AG08396 (cell line): Measurements from ENCODE around the gene CDH3.

ENCODE experiments used
- DNase-seq: peaks from one replicate; pipeline ENCODE4 v3.0.0; 2012; ENCODE audit warnings: low spot score, mixed read lengths

CDH3 gene

DNA sequence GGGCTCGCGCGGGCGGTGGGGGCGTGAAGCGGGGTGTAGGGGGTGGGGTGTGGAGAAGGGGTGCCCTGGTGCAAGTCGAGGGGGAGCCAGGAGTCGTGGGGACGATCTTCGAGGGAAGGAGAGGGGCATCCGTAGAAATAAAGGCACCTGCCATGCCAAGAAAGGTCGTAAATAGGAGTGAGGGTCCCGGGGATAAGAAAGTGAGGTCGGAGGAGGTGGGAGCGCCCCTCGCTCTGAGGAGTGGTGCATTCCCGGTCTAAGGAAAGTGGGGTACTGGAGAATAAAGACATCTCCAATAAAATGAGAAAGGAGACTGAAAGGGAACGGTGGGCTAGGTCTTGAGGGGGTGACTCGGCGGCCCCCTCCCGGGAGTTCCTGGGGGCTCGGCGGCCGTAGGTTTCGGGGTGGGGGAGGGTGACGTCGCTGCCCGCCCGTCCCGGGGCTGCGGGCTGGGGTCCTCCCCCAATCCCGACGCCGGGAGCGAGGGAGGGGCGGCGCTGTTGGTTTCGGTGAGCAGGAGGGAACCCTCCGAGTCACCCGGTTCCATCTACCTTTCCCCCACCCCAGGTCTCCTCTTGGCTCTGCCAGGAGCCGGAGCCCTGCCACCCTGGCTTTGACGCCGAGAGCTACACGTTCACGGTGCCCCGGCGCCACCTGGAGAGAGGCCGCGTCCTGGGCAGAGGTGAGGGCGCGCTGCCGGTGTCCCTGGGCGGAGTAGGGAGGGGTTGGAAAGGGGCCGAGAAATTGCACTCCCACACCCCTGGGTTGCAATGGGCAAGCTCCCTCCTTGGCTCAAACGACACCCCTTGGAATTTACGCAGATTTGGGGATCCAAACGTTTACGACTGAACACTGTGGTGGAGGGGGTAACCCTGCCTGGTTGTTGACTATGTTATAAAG, 92.9 kb downstream of the CDH3 start:
- DNase-seq, result no peak

DNA sequence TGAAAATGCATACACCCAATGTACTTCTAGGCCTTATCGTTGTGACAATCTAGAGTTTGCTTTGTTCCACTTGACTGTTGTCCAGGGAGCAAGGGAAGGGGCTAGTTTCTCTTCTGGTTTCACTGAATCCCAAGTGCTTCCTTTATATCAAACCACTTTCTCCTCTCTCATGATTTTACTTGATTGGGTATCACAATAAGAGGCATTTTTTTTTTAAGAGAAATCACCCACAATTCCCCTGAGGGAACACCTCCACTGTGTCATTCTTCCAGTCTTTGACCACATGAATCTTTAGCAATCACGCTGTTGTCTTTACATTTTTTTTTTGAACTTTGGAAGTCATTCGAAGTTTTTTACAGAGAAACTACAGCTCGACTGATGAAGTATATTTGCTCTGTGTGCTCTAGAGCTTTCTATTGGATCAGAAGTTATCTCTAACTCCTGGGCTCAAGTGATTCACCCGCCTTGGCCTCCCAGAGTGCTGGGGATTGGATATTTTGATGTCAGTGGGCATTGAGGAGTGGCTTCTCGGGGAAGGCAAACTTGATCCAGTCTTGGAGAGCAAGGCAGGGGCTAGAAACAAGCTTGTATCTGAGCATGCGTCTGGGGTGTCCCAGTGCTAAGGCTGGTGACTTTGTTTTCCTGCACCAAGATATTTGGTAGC, 95.0 kb downstream of the CDH3 start:
- DNase-seq, result no peak

DNA sequence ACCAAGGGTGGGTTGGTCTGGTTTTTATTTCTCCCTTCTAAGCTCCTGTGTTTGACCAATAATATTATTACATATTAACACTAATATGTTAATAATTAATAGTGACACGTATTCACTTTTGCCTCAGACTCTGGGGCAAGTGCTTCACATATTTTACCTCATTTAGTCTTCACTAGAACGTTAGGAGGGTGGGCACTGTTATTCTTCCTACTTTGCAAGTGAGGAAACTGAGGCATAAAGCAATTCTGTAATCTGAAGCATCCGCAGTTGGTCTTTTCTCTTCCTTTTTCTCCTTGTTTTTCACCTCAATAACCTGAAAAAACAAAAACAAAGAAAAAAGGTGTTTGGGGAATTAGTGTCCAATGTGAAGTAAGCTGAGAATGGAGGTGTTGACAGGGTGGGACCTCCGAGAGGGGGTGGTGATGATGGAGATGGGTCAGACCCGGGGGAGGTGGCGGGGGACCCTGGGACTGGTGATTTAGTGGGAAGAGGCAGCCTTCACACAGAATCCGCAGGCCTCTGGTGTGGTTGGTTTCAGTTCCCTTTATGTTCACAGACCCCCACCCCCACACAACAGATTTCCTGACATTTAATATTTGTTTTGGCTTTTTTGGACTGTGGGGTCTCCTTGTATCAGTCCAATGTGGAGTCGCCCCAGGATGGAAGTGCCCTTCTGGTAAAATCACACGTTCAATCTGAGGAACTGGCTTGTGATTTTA, 95.7 kb downstream of the CDH3 start:
- DNase-seq, result no peak

DNA sequence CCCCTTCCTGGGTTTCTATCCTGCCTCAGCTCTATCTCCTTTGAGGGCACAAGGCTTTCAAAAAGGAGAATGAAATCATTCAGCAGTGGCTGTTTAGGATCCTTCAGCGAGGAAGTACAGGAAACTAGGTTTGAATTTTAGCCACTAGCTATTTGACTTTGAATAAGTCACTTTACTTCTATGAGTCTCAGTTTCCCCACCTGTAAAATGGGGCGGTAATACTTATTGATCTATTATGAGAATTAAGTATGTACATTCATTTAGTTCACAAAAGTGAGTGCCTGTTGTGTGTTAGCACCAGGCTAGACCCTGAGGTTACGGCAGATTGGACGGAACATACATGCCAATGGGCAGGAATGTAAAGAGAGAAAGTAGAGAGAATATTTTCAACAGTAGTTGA, 98.6 kb downstream of the CDH3 start:
- no peak for DNase-seq

DNA sequence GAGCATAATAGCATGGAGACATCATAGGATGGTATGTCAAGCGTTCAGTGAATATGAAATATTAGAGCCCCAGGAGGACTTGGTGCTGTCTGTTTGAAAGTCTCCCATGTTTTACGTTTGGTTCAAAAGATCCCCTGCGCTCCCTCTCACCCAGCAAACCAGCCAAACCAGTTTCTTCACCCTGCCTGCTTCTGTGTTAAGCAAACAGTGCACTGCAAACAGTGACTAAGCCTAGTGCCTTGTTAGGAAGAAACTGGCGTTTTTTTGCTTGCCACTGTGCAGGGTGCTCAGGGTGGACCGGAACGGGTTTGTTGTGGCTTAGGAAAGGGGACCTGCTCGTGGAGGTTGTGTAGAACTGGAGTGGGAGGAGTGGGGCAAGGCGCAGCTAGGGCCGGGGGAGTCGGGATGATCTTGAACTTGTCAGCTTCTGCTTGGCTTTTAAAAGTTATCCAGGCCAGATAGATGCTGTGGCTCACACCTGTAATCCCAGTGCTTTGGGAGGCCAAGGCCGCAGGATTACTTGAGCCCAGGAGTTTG, 99.7 kb downstream of the CDH3 start:
- DNase-seq, result no peak

DNA sequence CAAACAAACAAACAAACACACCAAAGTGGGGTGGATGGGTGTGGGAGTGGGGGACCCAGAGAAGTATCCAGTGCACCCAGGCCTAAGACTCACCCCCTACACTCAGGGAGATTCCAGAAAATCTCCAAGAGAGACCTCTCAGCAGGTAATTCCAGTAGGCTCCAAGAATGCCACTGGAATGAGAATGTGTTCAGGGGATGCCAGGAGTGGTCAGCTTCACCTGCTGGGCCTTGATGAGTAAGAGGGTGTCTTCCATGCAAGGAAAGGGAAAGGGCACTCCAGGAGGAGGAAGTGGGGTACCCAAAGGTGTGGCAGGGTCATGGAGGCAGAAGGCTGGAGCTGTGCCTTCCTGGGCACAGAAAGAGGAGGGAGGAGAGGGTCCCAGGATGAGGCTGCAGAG, 101.8 kb downstream of the CDH3 start:
- no peak for DNase-seq

DNA sequence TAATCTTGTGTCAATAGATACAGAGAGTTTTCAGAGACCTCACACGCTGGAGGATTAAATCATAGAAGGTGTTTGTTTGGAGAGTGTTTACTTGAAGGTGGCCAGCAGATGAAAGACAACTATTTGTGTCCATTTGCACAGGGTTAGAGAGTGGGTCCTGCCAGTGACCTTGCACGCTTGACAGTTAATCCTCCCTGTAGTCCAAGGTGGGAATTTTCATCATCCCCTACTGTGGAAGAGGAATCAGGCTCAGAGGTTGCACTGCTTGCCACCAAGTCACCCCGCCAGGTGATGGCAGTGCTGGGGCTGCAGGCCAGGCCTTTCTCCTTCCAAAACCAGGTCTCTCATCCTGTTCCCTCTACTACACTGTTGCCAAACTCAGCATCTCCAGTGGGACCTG, 104.3 kb downstream of the CDH3 start:
- no peak for DNase-seq
